ENCODE data around the gene ZNF600. TPM values are rescaled to one million over a fixed set of nuclear protein-coding genes. Genes with fewer than 3 reads are reported as not detected.
A peak's percentile ranks its signal among the peaks of the same experiment; 100 is the strongest.
"Not testable (repeated sequence)": the region's sequence is repeated elsewhere in the genome, so short reads cannot be mapped to it uniquely, and the experiment has no call there.

The ZNF600 gene
- total RNA-seq, 2 donors from 2014 or later, result 6.8 to 7.0 TPM

DNA sequence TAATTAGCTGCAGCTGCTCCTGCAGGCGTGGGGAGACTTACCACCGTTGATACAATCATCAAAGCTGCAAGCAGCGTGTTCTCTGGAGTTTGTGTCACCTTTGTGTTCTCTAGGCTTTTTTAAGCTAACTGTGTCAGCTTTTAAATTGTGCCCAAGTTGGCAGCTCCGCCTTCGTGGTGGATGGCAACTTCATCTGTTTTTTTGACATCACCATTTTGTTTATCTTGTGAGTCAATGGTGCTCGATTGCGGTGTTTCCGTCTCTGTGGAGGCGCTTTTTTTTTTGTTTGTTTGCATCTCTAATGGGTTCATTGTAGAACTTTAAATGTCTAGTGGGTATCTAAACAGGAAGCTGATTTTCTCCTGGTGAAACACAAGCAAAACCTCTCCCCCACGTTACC, 40.7 kb downstream of the ZNF600 start:
- DNase-seq (ENCODE audit: low spot score); intact Hi-C loops (cut with DNase I): not testable (repeated sequence)

- intact Hi-C loops (cut with DNase I), result no loop called here
- DNase-seq (ENCODE audit: low spot score), result no peak
Observed at GRCh38 chr19:52743091-52743490, 43.5 kb downstream of the ZNF600 start.

DNA sequence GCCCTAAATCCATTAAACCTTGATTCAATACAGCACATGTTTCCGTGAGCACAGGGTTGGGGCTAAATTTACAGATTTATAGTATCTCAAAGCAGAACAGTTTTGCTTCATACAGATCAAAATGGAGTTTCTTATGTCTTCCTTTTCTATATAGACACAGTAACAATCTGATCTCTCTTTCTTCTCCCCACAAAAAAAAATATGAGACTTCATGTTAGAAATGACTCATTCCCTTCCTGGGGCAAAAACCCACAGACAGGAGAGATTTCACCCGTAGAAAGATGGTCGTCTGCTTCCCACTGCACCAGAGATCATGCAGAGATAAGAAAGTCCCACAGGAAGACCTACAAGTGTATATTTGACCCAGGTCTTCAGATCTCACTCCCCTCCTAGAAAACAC, 44.1 kb downstream of the ZNF600 start:
- intact Hi-C loops (cut with DNase I), result no loop called here
- DNase-seq (ENCODE audit: low spot score), result no peak

GRCh38 chr19:52741951-52742485, 44.6 kb downstream of the ZNF600 start:
- no peak for DNase-seq (ENCODE audit: low spot score)
- intact Hi-C loops (cut with DNase I), result no loop called here

DNA sequence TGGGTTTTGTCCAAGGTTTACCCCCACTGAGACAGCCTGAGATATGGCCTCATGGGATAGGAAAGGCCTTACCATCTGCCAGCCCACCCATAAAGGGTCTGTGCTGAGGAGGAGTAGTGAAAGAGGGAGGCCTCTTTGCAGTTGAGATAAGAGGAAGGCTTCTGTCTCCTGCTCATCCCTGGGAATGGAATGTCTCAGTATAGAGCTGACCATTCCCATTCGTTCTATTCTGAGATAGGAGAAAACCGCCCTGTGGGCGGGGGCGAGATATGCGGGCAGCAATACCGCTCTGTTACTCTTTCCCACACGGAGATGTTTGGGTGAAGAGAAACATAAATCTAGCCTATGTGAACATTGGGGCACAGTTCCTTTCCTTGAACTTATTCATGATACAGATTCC, 45.2 kb downstream of the ZNF600 start:
- intact Hi-C loops (cut with DNase I); DNase-seq (ENCODE audit: low spot score): not testable (repeated sequence)

- no peak for DNase-seq (ENCODE audit: low spot score)
- intact Hi-C loops (cut with DNase I), result no loop called here
Observed at GRCh38 chr19:52739576-52739975, 47.0 kb downstream of the ZNF600 start.

GRCh38 chr19:52735734-52736133, 50.9 kb downstream of the ZNF600 start:
- DNase-seq (ENCODE audit: low spot score), result peak; percentile 86
- intact Hi-C loops (cut with DNase I), result no loop called here

GRCh38 chr19:52734893-52735661, 51.5 kb downstream of the ZNF600 start, which contains the start of gene ZNF611:
Gene ZNF611, minus strand, starts transcription at chr19:52735044. Its CDS starts 19,150 bp downstream, at chr19:52715894.
- peak; percentile 99 for DNase-seq (ENCODE audit: low spot score)
- intact Hi-C loops (cut with DNase I), result no loop called here

GRCh38 chr19:52734331-52734892, 52.2 kb downstream of the ZNF600 start:
- DNase-seq (ENCODE audit: low spot score), result no peak
- intact Hi-C loops (cut with DNase I), result no loop called here

DNA sequence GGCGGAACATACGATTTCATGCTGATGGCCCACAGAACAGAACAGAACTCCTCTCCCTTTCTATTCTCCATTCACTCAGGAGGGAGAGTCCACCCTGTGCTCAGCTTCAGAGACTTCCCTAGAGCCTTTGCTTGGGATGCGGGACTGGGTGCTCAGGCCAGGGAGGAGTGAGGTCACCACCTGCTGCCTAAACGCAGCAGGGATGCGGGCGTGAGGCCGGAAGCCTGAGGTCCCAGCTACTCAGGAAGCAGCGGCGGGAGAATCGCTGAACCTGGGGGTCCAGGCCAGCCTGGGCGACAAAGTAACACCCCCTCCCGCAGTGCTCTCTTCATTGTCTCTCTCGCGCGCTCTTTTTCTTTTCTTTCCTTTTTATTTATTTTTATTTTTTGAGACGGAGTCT, 60.5 kb downstream of the ZNF600 start:
- intact Hi-C loops (cut with DNase I); DNase-seq (ENCODE audit: low spot score): not testable (repeated sequence)

DNA sequence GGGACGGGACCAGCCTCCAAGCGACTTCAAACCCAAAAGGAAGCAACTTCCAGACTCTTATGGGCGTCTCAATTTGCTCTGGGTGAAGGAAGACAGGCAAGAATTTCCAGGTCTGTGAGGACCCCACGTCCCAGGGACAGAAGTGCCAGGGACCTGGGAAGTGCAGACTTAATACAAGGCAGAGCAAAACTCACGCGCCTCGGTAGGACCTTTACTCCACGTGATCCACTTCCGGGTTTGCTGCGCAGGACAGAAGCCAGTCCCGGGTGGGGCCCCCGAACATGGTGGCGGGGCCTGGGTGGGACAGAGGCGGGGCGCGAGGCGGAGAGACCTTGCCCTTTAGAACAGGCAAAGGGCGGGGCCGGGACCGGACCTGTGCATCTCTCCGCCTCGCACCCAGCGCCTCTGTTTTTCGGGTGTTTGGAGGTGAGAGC, 61.0 kb downstream of the ZNF600 start:
- no peak for DNase-seq (ENCODE audit: low spot score)
- intact Hi-C loops (cut with DNase I), result no loop called here

GRCh38 chr19:52724701-52725514, 61.7 kb downstream of the ZNF600 start:
- intact Hi-C loops (cut with DNase I), result no loop called here
- no peak for DNase-seq (ENCODE audit: low spot score)

DNA sequence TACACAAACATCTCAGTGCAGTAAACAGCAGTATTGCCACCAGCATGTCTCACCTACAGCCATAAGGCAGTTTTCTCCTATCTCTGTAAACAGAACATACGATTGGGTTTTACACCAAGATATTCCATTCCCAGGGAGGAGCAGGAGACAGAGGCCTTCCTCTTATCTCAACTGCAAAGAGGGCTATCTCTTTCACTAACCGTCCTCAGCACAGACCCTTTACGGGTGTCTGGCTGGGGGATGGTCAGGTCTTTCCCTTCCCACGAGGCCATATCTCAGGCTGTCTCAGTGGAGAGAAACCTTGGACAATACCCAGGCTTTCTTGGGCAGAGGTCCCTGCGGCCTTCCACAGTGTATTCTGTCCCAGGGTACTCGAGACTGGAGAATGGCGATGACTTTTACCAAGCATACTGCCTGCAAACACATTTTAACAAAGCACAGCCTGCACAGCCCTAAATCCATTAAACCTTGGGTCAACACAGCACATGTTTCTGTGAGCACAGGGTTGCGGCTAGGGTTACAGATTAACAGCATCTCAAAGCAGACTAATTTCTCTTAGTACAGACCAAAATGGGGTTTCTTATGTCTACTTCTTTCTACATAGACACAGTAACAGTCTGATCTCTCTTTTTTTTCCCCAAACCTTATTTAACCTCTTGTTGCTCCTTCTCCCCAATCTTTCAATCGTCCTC, 62.5 kb downstream of the ZNF600 start:
- DNase-seq (ENCODE audit: low spot score); intact Hi-C loops (cut with DNase I): not testable (repeated sequence)

DNA sequence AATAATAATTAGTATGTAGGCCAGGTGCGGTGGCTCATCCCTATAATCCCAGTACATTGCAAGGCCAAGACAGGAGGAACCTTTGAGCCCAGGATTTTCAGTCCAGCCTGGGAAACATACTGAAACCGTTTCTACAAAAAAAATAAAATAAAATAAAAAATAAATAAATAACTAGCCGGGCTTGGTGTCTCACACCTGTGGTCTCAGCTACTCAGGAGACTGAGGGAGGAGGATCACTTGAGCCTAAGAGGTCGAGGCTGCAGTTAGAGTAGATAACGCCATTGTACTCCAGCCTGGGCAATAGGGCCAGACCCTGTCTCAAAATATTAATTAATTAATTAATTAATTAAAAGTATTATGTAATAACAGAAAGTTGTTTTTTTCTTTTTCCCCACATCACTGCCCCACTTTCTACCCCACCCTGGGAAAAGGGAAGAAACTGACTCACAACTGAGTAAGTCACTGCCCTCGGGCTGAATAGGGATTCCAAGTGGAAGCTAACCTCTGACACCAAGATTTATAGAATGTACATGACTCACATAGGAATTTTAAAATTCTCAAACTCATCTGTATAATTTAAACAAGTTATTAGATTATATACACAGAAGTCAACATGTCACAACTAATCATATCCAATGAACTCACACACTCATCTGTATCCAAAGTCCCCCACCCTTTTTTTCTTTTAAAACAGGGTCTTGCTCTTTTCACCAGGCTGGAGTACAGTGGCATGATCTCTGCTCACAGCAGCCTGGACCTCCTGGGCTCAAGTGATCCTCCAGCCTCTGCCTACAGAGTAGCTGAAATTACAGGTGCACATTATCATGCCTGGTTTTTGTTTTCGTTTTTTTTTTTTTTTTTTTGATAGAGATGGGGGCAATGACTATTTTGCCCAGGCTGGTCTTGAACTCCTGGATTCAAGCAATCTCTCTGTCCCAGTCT, 64.3 kb downstream of the ZNF600 start:
- DNase-seq (ENCODE audit: low spot score), result no peak
- intact Hi-C loops (cut with DNase I), result no loop called here

GRCh38 chr19:52720541-52720940, 66.0 kb downstream of the ZNF600 start:
- intact Hi-C loops (cut with DNase I), result not testable (repeated sequence)

DNA sequence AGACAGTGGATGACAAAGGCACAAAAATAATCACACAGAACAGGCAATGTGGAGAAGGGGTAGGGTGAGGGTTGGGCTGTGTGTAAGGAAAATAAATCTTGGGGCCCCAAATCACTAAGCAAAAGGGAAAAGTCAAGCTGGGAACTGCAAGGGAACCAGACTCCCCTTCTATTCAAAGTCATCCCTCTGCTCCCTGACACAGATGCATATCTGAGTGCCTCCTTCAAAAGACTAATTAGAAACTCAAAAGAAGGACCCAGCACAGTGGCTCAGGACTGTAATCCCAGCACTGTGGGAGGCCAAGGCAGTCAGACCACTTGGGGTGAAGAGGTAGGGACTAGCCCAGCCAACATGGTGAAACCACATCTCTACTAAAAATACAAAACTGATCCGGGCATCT, 70.1 kb downstream of the ZNF600 start:
- intact Hi-C loops (cut with DNase I), result no loop called here
- DNase-seq (ENCODE audit: low spot score), result no peak

More at GRCh38 chr19:52720541-52720940, 66.0 kb downstream of the ZNF600 start:
- not testable (repeated sequence) for DNase-seq (ENCODE audit: low spot score)

GRCh38 chr19:52715902-52716301, 70.7 kb downstream of the ZNF600 start:
- intact Hi-C loops (cut with DNase I); DNase-seq (ENCODE audit: low spot score): not testable (repeated sequence)

DNA sequence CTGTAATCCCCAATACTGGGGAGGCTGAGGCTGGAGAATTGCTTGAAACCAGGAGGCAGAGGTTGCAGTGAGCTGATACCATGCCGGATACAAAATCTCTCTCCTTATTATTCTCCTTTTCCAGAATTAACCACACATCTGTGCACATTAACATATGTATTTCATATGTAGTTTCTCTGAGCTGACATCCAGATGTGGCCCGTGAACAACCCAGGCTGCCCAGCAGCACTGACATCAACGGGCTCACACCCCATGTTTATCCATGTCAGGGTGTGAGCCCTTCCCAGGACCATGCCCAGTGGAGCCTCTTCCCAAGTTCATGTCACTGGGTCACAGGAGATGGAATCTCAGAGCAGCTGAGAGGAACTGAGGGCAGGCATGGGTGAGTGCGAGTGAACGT, 71.3 kb downstream of the ZNF600 start:
- DNase-seq (ENCODE audit: low spot score); intact Hi-C loops (cut with DNase I): not testable (repeated sequence)
